GM12878 (cell line): ENCODE results near the gene AFTPH. TPM values are rescaled to one million over a fixed set of nuclear protein-coding genes. Genes with fewer than 3 reads are reported as not detected.

Experiments used
- ATAC-seq: fragments of 200-7000 bp; cut with Tn5 transposase; 3 replicates; pipeline ENCODE4 v1.9.1; 2020; ENCODE audit warnings: mild to moderate bottlenecking, moderate library complexity
- BruUV-seq: library from RNA; stranded (reverse); fragments of 400-500 nt; replicated peaks from 2 replicates; lab custom pipeline; 2021; lab: Mats Ljungman, UMichigan
- CTCF ChIA-PET: fragments of 300-600 bp; sonication (Branson Sonifier 250); formaldehyde crosslinking; extraction: SDS; loops from one replicate; lab custom pipeline; 2021; ENCODE audit warnings: inconsistent platforms; lab: Yijun Ruan, JAX
- POLR2A ChIA-PET: fragments of 350-600 bp; formaldehyde crosslinking; extraction: SDS; loops from one replicate; lab custom pipeline; 2021; ENCODE audit warnings: inconsistent platforms; lab: Charles Lee
- RAD21 ChIA-PET: fragments of 300-600 bp; sonication (Branson Sonifier 250); formaldehyde crosslinking; loops from one replicate; lab custom pipeline; 2023; ENCODE audit warnings: antibody characterized with exemption; ENCODE audit not compliant: unreplicated experiment; lab: Charles Lee
- SMC1A ChIA-PET: fragments of 300-600 bp; sonication (Branson Sonifier 250); formaldehyde crosslinking; loops from one replicate; lab custom pipeline; 2023; ENCODE audit not compliant: unreplicated experiment, uncharacterized antibody; lab: Charles Lee
- DNase-seq: peaks from one replicate; pipeline ENCODE4 v3.0.0-alpha.2; 2011; ENCODE audit warnings: low read depth, low spot score
- FAIRE-seq: peaks from 3 replicates; lab custom pipeline; 2011; peaks lifted over from hg19 to GRCh38; lab: Jason Lieb, UNC
- H2AFZ ChIP-seq: 2 replicates; pipeline ENCODE4 v1.6.0; 2011; ENCODE audit warnings: low read depth, low read length, control low read depth; ENCODE audit not compliant: control insufficient read depth
- H3K27ac ChIP-seq: 2 replicates; pipeline ENCODE4 v1.5.1; 2011; ENCODE audit warnings: control low read depth; ENCODE audit not compliant: control insufficient read depth, insufficient read depth
- H3K27me3 ChIP-seq, 2 experiments: replicated peaks in 1 of 2; 2 replicates each; pipeline versions ENCODE4 v1.6.0 to v1.6.1; 2011; ENCODE audit warnings: low read length in 1 of 2; ENCODE audit not compliant: control insufficient read depth in 2 of 2, insufficient read depth in 2 of 2
- H3K36me3 ChIP-seq, 2 experiments: 2 replicates each; pipeline ENCODE4 v1.5.1; 2011; ENCODE audit warnings: low read length in 1 of 2; ENCODE audit not compliant: control insufficient read depth in 2 of 2, insufficient read depth in 2 of 2
- H3K4me1 ChIP-seq: 2 replicates; pipeline ENCODE4 v1.6.1; 2011; ENCODE audit warnings: mild to moderate bottlenecking, low read length, moderate library complexity, mixed read lengths; ENCODE audit not compliant: control insufficient read depth, insufficient read depth
- H3K4me2 ChIP-seq: 2 replicates; pipeline ENCODE4 v1.6.0; 2011; ENCODE audit warnings: control low read depth; ENCODE audit not compliant: control insufficient read depth, insufficient read depth
- H3K4me3 ChIP-seq: fragments of 200-600 bp; sonication (generic); 2 replicates; pipeline ENCODE4 v1.5.1; 2016
- H3K79me2 ChIP-seq: 2 replicates; pipeline ENCODE4 v1.6.0; 2011; ENCODE audit warnings: low read length; ENCODE audit not compliant: control insufficient read depth, insufficient read depth
- H3K9ac ChIP-seq: 2 replicates; pipeline ENCODE4 v1.8.0; 2011; ENCODE audit warnings: low read length, control low read depth, mixed read lengths; ENCODE audit not compliant: control insufficient read depth, insufficient read depth
- H3K9me3 ChIP-seq: replicated peaks from 3 replicates; pipeline ENCODE4 v1.5.1; 2011; ENCODE audit warnings: mild to moderate bottlenecking, low read length; ENCODE audit not compliant: control insufficient read depth, insufficient read depth
- H4K20me1 ChIP-seq: 2 replicates; pipeline ENCODE4 v1.6.0; 2011; ENCODE audit not compliant: control insufficient read depth, insufficient read depth
- BACH1 ChIP-seq: fragments of 450-650 bp; IDR thresholded peaks from 2 replicates; pipeline ENCODE4 v1.6.1; 2017; ENCODE audit warnings: mild to moderate bottlenecking, borderline replicate concordance
- CBX5 ChIP-seq: sonication (generic); IDR thresholded peaks from 2 replicates; pipeline ENCODE4 v1.6.1; 2016; ENCODE audit warnings: low read depth, moderate library complexity, mild to moderate bottlenecking, inconsistent platforms
- MYB ChIP-seq: fragments of 150-350 bp; IDR thresholded peaks from 2 replicates; pipeline ENCODE4 v1.6.1; 2014; ENCODE audit warnings: mild to moderate bottlenecking, low read depth, low read length, borderline replicate concordance
- TBL1XR1 ChIP-seq: IDR thresholded peaks from 2 replicates; pipeline ENCODE4 v1.6.1; 2012; ENCODE audit warnings: low read depth, low read length, improper control_type of control experiment
- YY1 ChIP-seq: IDR thresholded peaks from 2 replicates; pipeline ENCODE4 v1.6.1; 2011; ENCODE audit warnings: low read depth, mild to moderate bottlenecking, low read length
- ZBED1 ChIP-seq: IDR thresholded peaks from 2 replicates; pipeline ENCODE4 v1.6.1; 2016; ENCODE audit warnings: borderline replicate concordance
- WGBS: methylation state at CpG from one replicate; pipeline ENCODE4 v1.1.6; 2016; ENCODE audit warnings: low lambda C conversion rate; ENCODE audit not compliant: insufficient replicate concordance, insufficient coverage; ENCODE audit errors: missing lambda C conversion rate; 5-methylcytosine and 5-hydroxymethylcytosine counted together
- in situ Hi-C: fragments of 300-500 bp; cut with MboI; formaldehyde crosslinking; loops from 9 replicates; pipeline ENCODE4 v1.14.3; 2018; ENCODE audit warnings: mixed read lengths
- intact Hi-C: fragments of 100-400 bp; cut with micrococcal nuclease; formaldehyde crosslinking; loops from one replicate; pipeline ENCODE4 v1.14.2; 2022; ENCODE audit not compliant: unreplicated experiment
- polyA plus RNA-seq, 11 experiments: library from polyadenylated mRNA; depleted of rRNA in 4 of 11; unstranded in 6 of 11; stranded (reverse) in 5 of 11; fragments of >200 nt; fragmentation: Nextera tagmentation in 4 of 11; fragmentation: Illumina TruSeq in 1 of 11; extraction: Ambion mirVana in 4 of 11; extraction: Trizol in 1 of 11; gene quantifications; 1 replicate in 1 of 11; 2 replicates in 10 of 11; pipeline versions ENCODE4 v1.2.1 to v1.2.3, GENCODE V29; 2011 to 2016; ENCODE audit warnings: inconsistent platforms in 2 of 11, missing spikeins in 2 of 11, low read depth in 1 of 11
- total RNA-seq, 4 experiments: library from RNA; depleted of rRNA in 3 of 4; stranded (reverse); fragments of >200 nt in 3 of 4; fragmentation: Illumina TruSeq in 1 of 4; extraction: Trizol in 1 of 4; gene quantifications; 2 replicates each; pipeline versions ENCODE4 v1.2.1 to v1.2.3, GENCODE V29; 2013 to 2021
- TF ChIP-seq, protein P1 (sequence below): fragments of 450-650 bp; IDR thresholded peaks from 2 replicates; pipeline ENCODE4 v1.6.1; 2016; ENCODE audit warnings: mild to moderate bottlenecking
- TF ChIP-seq, protein P2 (sequence below): fragments of 450-650 bp; formaldehyde crosslinking; IDR thresholded peaks from 2 replicates; pipeline ENCODE4 v1.4.0; 2020; ENCODE audit warnings: mild to moderate bottlenecking, moderate library complexity

AFTPH gene
- total and polyA plus RNA-seq, 10 of the 15 experiments (the other 5 are each of a cell fraction or from before 2014, with no cell fraction given), result 25.6 to 77.3 (median 39.5) TPM

DNA sequence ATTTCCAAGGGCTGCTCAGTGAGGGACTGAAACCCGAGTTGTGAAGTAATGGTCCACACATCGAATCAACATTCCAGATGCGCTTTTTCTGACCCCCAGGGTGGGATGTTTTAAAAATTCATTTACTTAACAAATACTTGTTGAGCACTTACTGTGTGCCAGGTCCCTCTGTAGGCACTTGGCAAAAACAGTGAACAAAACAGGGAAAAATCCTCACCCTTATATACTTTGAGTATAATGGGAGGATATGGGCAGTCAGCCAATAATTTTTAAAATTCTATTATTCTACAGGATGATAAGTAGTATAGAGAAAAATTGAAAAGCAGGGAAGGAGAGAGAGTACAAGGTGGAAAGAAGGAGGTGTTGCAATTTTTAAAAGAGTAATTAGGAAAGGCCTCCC, 31.3 kb upstream of the AFTPH start:
- 71% methylated on average over 3 of the region's 3 CpGs for WGBS
- H4K20me1 ChIP-seq, result no peaks in the 10 kb centered on the region
- no TSS peak for BruUV-seq
- no peak overlapping the region for H3K9ac ChIP-seq
- ATAC-seq (no peak), DNase-seq (no peak), FAIRE-seq (no peak)
- CTCF ChIA-PET, result interaction anchor here (1.0 to 1.4 kb wide), 2 partner anchors 162 to 165 kb away, joined by 4 to 6 read pairs; no protein-coding TSS in a partner anchor
- H3K36me3 ChIP-seq, result no peaks in the 10 kb centered on the region
- TF ChIP-seq BACH1, result no peak
- no peak for TF ChIP-seq ZBED1
- TF ChIP-seq YY1, result no peak
- TF ChIP-seq, protein P1, sequence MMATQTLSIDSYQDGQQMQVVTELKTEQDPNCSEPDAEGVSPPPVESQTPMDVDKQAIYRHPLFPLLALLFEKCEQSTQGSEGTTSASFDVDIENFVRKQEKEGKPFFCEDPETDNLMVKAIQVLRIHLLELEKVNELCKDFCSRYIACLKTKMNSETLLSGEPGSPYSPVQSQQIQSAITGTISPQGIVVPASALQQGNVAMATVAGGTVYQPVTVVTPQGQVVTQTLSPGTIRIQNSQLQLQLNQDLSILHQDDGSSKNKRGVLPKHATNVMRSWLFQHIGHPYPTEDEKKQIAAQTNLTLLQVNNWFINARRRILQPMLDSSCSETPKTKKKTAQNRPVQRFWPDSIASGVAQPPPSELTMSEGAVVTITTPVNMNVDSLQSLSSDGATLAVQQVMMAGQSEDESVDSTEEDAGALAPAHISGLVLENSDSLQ, result no peak
- no peak for TF ChIP-seq TBL1XR1
- TF ChIP-seq, protein P2, sequence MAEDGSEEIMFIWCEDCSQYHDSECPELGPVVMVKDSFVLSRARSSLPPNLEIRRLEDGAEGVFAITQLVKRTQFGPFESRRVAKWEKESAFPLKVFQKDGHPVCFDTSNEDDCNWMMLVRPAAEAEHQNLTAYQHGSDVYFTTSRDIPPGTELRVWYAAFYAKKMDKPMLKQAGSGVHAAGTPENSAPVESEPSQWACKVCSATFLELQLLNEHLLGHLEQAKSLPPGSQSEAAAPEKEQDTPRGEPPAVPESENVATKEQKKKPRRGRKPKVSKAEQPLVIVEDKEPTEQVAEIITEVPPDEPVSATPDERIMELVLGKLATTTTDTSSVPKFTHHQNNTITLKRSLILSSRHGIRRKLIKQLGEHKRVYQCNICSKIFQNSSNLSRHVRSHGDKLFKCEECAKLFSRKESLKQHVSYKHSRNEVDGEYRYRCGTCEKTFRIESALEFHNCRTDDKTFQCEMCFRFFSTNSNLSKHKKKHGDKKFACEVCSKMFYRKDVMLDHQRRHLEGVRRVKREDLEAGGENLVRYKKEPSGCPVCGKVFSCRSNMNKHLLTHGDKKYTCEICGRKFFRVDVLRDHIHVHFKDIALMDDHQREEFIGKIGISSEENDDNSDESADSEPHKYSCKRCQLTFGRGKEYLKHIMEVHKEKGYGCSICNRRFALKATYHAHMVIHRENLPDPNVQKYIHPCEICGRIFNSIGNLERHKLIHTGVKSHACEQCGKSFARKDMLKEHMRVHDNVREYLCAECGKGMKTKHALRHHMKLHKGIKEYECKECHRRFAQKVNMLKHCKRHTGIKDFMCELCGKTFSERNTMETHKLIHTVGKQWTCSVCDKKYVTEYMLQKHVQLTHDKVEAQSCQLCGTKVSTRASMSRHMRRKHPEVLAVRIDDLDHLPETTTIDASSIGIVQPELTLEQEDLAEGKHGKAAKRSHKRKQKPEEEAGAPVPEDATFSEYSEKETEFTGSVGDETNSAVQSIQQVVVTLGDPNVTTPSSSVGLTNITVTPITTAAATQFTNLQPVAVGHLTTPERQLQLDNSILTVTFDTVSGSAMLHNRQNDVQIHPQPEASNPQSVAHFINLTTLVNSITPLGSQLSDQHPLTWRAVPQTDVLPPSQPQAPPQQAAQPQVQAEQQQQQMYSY (CRISPR knock-in tag), result no peak
- TF ChIP-seq MYB, result no peak
- no peak for TF ChIP-seq CBX5
- intact Hi-C loops, result no loop called here
- no peaks in the 10 kb centered on the region for H3K79me2 ChIP-seq
- peaks cover 5% of the 10 kb centered on the region for H3K4me1 ChIP-seq
- SMC1A ChIA-PET, result interaction anchor here (0.9 to 2.5 kb wide), 2 partner anchors 15 to 162 kb away, joined by 3 to 10 read pairs; no protein-coding TSS in a partner anchor
- RAD21 ChIA-PET, result no interaction called here
- H3K4me3 ChIP-seq, result no peak overlapping the region
- POLR2A ChIA-PET, result interaction anchor here (0.5 kb wide), 1 partner anchor 542 kb away, joined by 3 read pairs; no protein-coding TSS in a partner anchor
- in situ Hi-C loops, result no loop called here
- H3K27me3 ChIP-seq, result no peaks in the 10 kb centered on the region; a peak in 3 of 4 replicates
- no peak overlapping the region for H3K4me2 ChIP-seq
- H3K9me3 ChIP-seq, result no peaks in the 10 kb centered on the region
- H3K27ac ChIP-seq, result no peak overlapping the region
- no peak overlapping the region for H2AFZ ChIP-seq
